Sigmoid colon (tissue), 7 donors: ENCODE measurements around the gene ADGRF3. TPM values are rescaled to one million over a fixed set of nuclear protein-coding genes. Genes with fewer than 3 reads are reported as not detected.

Source experiments
- DNase-seq: peaks from one replicate; pipeline ENCODE4 v3.0.0-alpha.2; 2019
- H3K27ac ChIP-seq, 4 donors: fragments of 200-600 bp; sonication (generic); one replicate each; pipeline ENCODE4 v1.5.1; 2016 to 2019; ENCODE audit warnings: mild to moderate bottlenecking in 1 of 4
- H3K27me3 ChIP-seq, 3 donors: fragments of 200-600 bp; sonication (generic); one replicate each; pipeline ENCODE4 v1.5.1; 2019; ENCODE audit warnings: mild to moderate bottlenecking in 1 of 3
- H3K36me3 ChIP-seq, 4 donors: fragments of 200-600 bp; sonication (generic); one replicate each; pipeline ENCODE4 v1.5.1; 2016 to 2019
- H3K4me1 ChIP-seq, 4 donors: fragments of 200-600 bp; sonication (generic); one replicate each; pipeline ENCODE4 v1.5.1; 2017 to 2019
- H3K4me3 ChIP-seq, 4 donors: fragments of 200-600 bp; sonication (generic); one replicate each; pipeline ENCODE4 v1.5.1; 2017 to 2019; ENCODE audit warnings: mild to moderate bottlenecking in 2 of 4, moderate library complexity in 1 of 4
- H3K9me3 ChIP-seq, 4 donors: fragments of 200-600 bp in 3 of 4; sonication (generic) in 3 of 4; one replicate each; pipeline versions ENCODE4 v1.5.1 to v1.6.1; 2013 to 2019
- EP300 ChIP-seq, 4 donors: sonication (generic); formaldehyde crosslinking; IDR thresholded peaks; one replicate each; pipeline ENCODE4 v1.6.1; 2017; ENCODE audit warnings: antibody characterized with exemption in 4 of 4
- POLR2A ChIP-seq, 2 donors: fragments of 450-650 bp; IDR thresholded peaks; one replicate each; pipeline ENCODE4 v1.6.1; 2016; ENCODE audit warnings: antibody characterized with exemption in 2 of 2, mild to moderate bottlenecking in 2 of 2, moderate library complexity in 2 of 2
- POLR2AphosphoS5 ChIP-seq, 4 donors: sonication (generic); formaldehyde crosslinking; IDR thresholded peaks; one replicate each; pipeline ENCODE4 v1.6.1; 2017; ENCODE audit warnings: antibody characterized with exemption in 4 of 4
- WGBS, 2 donors: extraction: QIAGEN DNeasy Blood & Tissue Kit; methylation state at CpG; one replicate each; pipeline ENCODE4 v1.1.7; 2013; 5-methylcytosine and 5-hydroxymethylcytosine counted together
- intact Hi-C: fragments of 100-400 bp; cut with DNase I; formaldehyde crosslinking; loops from one replicate; pipeline ENCODE4 v1.15.1; 2023
- polyA plus RNA-seq, 3 donors: library from polyadenylated mRNA; stranded (reverse); fragments of 200-250 nt; gene quantifications; one replicate each; pipeline ENCODE4 v1.2.3, GENCODE V29; 2013
- total RNA-seq, 4 donors: library from RNA; depleted of rRNA; stranded (reverse); fragments of >200 nt; gene quantifications; one replicate each; pipeline ENCODE4 v1.1.0, GENCODE V29; 2016
- TF ChIP-seq, protein P1 (sequence below), 4 experiments: fragments of 450-650 bp in 3 of 4; fragments of 200-600 bp in 1 of 4; IDR thresholded peaks; one replicate each; pipeline ENCODE4 v1.5.1; 2016 to 2019; ENCODE audit warnings: antibody characterized with exemption in 4 of 4, mild to moderate bottlenecking in 3 of 4, moderate library complexity in 2 of 4
- donor health status: healthy with polysubstance abuse.
- donor health status: Bipolar disorder and iron deficiency.
- donor health status: healthy.

The ADGRF3 gene
- total and polyA plus RNA-seq, 7 donors: 0.26 to 0.60 (median 0.28) TPM; not detected in 4

- Histone ChIP-seq H3K36me3 (peaks cover 0 to 3% (median 0%) of the 10 kb centered on the region in 4 donors), H3K4me3 (no peak overlapping the region), H3K4me1 (peaks cover 0 to 23% (median 18%) of the 10 kb centered on the region in 4 donors), H3K27ac (no peak overlapping the region), H3K27me3 (no peaks in the 10 kb centered on the region), H3K9me3 (no peaks in the 10 kb centered on the region)
- TF ChIP-seq, protein P1, sequence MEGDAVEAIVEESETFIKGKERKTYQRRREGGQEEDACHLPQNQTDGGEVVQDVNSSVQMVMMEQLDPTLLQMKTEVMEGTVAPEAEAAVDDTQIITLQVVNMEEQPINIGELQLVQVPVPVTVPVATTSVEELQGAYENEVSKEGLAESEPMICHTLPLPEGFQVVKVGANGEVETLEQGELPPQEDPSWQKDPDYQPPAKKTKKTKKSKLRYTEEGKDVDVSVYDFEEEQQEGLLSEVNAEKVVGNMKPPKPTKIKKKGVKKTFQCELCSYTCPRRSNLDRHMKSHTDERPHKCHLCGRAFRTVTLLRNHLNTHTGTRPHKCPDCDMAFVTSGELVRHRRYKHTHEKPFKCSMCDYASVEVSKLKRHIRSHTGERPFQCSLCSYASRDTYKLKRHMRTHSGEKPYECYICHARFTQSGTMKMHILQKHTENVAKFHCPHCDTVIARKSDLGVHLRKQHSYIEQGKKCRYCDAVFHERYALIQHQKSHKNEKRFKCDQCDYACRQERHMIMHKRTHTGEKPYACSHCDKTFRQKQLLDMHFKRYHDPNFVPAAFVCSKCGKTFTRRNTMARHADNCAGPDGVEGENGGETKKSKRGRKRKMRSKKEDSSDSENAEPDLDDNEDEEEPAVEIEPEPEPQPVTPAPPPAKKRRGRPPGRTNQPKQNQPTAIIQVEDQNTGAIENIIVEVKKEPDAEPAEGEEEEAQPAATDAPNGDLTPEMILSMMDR (IDR thresholded peaks at IDR 0.05): no peak
- TF ChIP-seq POLR2A (IDR thresholded peaks at IDR 0.05) (no peak), EP300 (IDR thresholded peaks at IDR 0.05) (no peak), POLR2AphosphoS5 (IDR thresholded peaks at IDR 0.05) (no peak)
- WGBS, 2 donors: 84 to 95% methylated on average over 6 of the region's 6 CpGs
- intact Hi-C loops: no loop called here
- no peak for DNase-seq
These were observed 43.7 kb downstream of the ADGRF3 start for GRCh38 chr2:26302846-26303245.

GRCh38 chr2:26300234-26300925 lies 46.2 kb downstream of the ADGRF3 start:
- peak overlapping the region; percentile 84 to 88 (median 84) for H3K27ac ChIP-seq
- TF ChIP-seq, protein P1 (IDR thresholded peaks at IDR 0.05): no peak
- TF ChIP-seq POLR2AphosphoS5 (IDR thresholded peaks at IDR 0.05): no peak
- TF ChIP-seq POLR2A (IDR thresholded peaks at IDR 0.05): no peak
- TF ChIP-seq EP300 (IDR thresholded peaks at IDR 0.05): no peak
- no peaks in the 10 kb centered on the region for H3K27me3 ChIP-seq
- H3K4me1 ChIP-seq: peaks cover 0 to 23% (median 21%) of the 10 kb centered on the region in 4 donors
- peak overlapping the region in 3 of 4 donors; percentile 58 to 69 (median 63) for H3K4me3 ChIP-seq
- WGBS, 2 donors: 49 to 51% methylated on average over 22 of the region's 22 CpGs
- intact Hi-C loops: no loop called here
- H3K9me3 ChIP-seq: no peaks in the 10 kb centered on the region
- peaks cover 0 to 3% (median 0%) of the 10 kb centered on the region in 4 donors for H3K36me3 ChIP-seq
- DNase-seq: no peak

- peaks cover 0 to 23% (median 21%) of the 10 kb centered on the region in 4 donors for H3K4me1 ChIP-seq
- peak overlapping the region; percentile 84 to 88 (median 84) for H3K27ac ChIP-seq
- no peaks in the 10 kb centered on the region for H3K9me3 ChIP-seq
- no peaks in the 10 kb centered on the region for H3K27me3 ChIP-seq
- TF ChIP-seq POLR2A (IDR thresholded peaks at IDR 0.05) (no peak), EP300 (IDR thresholded peaks at IDR 0.05) (peak in 1 of 4 donors; percentile 2)
- 2 to 8% methylated on average over 9 of the region's 9 CpGs for WGBS, 2 donors
- H3K4me3 ChIP-seq: peak overlapping the region; percentile 39 to 69 (median 60)
- intact Hi-C loops: loop anchor here (2.0 kb wide), 3 partner anchors 31 to 55 kb away; partner anchors contain the start of genes HADHA and HADHB
- peaks cover 0 to 3% (median 0%) of the 10 kb centered on the region in 4 donors for H3K36me3 ChIP-seq
- no peak for DNase-seq
These were observed 47.0 kb downstream of the ADGRF3 start for GRCh38 chr2:26299471-26300101.

- Histone ChIP-seq H3K4me1 (peaks cover 0 to 23% (median 21%) of the 10 kb centered on the region in 4 donors), H3K27ac (peak overlapping the region; percentile 84 to 88 (median 84)), H3K9me3 (no peaks in the 10 kb centered on the region), H3K36me3 (peaks cover 0 to 3% (median 0%) of the 10 kb centered on the region in 4 donors), H3K4me3 (peak overlapping the region; percentile 39 to 69 (median 60)), H3K27me3 (no peaks in the 10 kb centered on the region)
- TF ChIP-seq, protein P1 (IDR thresholded peaks at IDR 0.05): no peak
- peak in 2 of 4 donors; percentile 36 to 41 for TF ChIP-seq POLR2AphosphoS5 (IDR thresholded peaks at IDR 0.05)
- intact Hi-C loops: loop anchor here (2.0 kb wide), 3 partner anchors 32 to 54 kb away; partner anchors contain the start of genes HADHA and HADHB
- 12 to 46% methylated on average over 30 of the region's 30 CpGs for WGBS, 2 donors
- DNase-seq: peak; percentile 84
These were observed 47.8 kb downstream of the ADGRF3 start for GRCh38 chr2:26298638-26299393.
